GM21717 (cell line): ENCODE measurements around the gene MAPK8IP3.

Source experiments
- ATAC-seq: cut with Tn5 transposase; IDR thresholded peaks from one replicate; pipeline ENCODE4 v1.9.1; 2021; ENCODE audit warnings: mild to moderate bottlenecking, moderate library complexity; ENCODE audit not compliant: unreplicated experiment

MAPK8IP3 gene, protein sequence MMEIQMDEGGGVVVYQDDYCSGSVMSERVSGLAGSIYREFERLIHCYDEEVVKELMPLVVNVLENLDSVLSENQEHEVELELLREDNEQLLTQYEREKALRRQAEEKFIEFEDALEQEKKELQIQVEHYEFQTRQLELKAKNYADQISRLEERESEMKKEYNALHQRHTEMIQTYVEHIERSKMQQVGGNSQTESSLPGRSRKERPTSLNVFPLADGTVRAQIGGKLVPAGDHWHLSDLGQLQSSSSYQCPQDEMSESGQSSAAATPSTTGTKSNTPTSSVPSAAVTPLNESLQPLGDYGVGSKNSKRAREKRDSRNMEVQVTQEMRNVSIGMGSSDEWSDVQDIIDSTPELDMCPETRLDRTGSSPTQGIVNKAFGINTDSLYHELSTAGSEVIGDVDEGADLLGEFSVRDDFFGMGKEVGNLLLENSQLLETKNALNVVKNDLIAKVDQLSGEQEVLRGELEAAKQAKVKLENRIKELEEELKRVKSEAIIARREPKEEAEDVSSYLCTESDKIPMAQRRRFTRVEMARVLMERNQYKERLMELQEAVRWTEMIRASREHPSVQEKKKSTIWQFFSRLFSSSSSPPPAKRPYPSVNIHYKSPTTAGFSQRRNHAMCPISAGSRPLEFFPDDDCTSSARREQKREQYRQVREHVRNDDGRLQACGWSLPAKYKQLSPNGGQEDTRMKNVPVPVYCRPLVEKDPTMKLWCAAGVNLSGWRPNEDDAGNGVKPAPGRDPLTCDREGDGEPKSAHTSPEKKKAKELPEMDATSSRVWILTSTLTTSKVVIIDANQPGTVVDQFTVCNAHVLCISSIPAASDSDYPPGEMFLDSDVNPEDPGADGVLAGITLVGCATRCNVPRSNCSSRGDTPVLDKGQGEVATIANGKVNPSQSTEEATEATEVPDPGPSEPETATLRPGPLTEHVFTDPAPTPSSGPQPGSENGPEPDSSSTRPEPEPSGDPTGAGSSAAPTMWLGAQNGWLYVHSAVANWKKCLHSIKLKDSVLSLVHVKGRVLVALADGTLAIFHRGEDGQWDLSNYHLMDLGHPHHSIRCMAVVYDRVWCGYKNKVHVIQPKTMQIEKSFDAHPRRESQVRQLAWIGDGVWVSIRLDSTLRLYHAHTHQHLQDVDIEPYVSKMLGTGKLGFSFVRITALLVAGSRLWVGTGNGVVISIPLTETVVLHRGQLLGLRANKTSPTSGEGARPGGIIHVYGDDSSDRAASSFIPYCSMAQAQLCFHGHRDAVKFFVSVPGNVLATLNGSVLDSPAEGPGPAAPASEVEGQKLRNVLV (N-terminal part only)

DNA sequence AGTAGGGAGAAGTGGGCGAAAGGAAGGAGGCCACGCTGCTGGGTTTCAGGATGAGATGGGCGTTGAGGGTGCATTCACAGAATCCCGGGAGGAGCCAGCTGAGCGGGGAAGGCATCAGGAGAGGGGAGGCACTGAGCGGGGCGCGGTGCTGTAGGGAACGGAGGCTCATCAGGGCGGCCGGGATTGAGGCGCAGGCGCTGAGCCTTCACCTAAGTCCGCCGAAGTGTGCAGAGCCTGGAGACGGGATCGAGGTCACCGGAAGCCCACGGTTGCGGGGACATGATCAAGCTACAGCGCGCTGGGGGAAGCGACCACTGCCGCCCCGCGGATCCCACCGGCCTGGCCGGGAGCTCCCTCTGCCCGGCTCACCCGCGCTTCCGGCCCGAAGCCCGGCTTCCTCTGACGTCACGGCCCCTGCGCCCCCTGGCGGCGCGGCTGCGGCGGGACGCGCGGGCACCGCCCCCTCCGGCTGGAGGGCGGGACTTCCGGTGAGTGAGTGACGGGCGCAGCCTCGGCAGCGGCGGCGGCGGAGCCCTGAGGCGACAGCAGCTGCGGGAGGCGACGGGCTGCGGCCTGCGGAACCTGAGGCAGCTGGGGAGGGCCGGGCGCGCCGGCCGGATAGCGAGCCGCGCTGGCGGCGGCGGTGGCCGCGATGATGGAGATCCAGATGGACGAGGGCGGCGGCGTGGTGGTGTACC is at the start of gene MAPK8IP3:
MAPK8IP3 (plus strand) TSS at position 508 of the 698 bp plus-strand sequence; CDS start at position 653, 145 bp downstream.
- peak; percentile 63 for ATAC-seq

DNA sequence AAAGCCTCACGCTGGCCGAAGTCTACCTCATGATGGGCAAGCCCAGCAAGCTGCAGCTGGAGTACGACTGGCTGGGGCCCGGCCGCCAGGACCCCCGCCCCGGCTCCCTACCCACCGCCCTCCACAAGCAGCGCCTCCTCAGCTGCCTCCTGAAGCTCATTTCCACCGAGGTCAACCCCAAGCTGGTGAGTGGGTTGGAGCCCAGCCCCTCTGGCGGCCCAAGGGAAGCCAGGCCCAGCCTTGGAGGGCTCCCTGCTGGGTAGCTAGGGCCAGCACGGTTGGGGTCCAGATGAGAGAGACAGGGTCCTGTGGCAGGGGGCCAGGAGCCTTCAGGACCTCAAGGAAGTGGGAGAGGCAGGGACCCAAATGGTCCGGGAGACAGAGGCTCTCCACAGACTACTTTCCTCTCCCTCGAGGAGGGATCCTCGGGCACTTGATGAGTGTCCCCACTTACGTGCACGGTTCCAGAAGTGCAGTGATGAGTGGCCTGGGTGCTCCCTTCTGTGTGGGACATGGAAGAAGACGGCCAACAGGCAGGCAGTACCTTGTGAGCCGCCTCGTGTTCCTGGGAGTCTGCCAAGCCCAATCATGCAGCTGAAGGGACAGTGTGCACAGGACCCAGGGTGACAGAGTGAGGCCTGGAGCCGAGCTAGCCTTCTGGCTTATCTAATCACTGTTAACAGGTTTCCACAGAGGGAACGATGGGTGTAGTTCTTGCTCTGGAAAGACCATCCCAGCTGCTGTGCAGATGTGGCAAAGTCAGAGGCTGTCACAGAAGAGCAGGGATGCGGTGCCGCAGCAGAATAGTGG is 49.0 kb upstream of the MAPK8IP3 start:
- ATAC-seq = no peak

DNA sequence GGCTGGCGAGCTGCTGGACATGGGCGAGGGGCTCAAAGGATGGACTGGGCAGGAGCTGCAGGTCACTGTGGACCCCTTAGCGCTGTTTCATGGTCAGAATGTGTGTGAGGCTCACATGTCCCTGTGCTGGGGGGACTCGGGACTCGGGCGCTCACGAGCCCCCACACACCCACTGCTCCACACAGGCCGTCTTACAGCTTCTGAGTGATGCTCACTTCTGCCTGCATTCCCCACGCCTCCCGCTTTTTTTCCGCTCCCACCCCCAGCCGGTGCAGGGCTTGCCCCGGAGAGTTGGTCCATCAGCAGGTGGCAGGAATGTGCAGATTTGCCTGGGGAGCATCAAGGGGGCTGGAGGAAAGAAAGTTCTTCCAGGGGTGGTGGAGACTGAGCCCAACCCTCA is 48.2 kb upstream of the MAPK8IP3 start:
- ATAC-seq = no peak

DNA sequence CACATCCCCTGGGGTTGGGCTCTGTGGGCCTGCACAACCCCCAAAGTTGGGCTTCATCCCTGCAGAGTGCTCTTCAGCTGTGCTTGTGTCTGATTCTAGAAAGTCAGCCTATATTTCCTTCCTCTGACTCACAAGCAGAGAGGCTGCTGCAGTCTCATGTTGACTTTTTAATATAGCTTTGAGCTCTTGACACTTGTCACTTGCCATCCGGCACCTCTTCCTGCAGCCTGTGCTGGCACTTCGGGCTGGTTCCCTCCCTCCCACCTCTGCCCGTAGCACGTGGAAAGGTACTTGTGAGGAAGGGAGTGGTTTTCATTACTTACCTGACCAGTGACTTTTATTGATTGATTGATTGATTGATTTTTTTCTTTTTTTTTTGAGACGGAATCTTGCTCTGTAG is 47.0 kb upstream of the MAPK8IP3 start:
- no peak for ATAC-seq

DNA sequence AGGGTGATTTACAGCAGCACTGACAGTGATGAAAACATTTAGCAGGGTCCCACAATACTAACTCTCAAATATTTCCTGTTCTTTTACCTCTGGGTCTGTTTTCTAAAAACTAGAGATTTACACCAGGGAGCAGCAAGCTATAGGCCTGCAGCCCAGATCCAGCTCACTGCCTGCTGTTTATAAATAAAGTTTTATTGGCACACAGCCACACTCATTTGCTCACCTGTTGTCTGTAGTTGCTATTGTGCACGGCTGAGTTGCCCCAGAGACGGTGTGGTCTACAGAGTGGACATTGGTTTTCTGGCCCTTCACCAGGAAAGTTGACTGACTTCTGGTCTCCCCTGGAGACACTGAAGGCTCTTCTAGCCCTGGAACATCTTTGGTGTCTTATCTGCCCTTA is 44.2 kb upstream of the MAPK8IP3 start:
- ATAC-seq = no peak

DNA sequence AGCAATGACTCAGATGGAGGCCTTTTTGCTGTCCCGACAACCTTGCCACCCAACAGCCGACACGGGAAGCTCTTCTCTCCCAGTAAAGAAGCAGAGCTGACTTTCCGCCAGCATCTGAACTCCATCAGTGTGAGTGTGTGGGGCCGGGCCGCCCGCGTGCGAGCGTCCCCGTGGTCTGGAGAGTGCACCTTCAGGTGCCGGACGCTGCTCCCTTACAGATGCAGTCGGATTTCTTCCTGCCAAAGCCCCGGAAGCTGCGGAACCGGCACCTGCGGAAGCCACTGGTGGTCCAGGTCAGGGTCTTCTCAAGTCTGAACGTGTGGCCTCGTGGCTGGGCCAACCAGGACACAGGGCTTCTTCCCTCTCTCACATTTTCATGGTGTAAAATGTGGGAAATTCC is 43.5 kb upstream of the MAPK8IP3 start:
- no peak for ATAC-seq

DNA sequence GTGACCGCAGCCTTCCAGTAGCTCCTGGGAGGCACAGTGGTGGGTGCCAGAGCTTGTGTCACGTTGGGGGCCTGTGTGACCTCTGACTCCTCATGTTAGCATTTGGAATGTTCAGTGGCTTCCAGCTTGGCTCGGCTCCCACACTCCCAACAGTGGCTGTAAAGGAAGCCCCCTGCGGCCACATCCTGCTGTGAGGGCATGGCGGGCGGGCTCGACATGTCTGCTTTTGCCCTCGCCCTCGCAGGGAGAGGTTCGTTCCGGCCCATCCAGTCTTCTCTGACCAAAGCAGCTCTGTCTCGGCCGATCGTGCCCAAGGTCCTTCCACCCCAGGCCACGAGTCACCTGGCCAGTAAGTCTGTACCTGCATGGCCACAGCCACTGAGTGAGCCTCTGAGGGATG is 40.2 kb upstream of the MAPK8IP3 start:
- ATAC-seq = no peak

DNA sequence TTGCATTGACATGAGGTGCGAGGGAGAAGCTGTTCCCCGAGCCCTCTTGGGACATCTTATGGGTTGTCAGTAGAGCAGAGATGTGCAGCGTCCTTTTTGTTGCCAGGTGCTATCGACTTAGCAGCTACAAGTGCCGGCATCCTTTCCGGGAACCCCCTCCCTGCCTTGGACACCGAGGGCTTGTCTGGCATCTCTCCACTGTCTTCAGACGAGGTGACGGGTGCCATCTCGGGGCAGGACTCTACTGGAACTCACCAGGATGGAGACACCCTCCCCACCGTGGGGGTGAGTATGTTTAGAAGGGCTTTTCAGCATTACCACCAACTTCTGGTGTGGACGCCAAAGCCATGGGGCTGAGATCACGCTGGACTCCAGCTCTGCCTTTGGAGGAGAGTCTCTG is 39.7 kb upstream of the MAPK8IP3 start:
- no peak for ATAC-seq

DNA sequence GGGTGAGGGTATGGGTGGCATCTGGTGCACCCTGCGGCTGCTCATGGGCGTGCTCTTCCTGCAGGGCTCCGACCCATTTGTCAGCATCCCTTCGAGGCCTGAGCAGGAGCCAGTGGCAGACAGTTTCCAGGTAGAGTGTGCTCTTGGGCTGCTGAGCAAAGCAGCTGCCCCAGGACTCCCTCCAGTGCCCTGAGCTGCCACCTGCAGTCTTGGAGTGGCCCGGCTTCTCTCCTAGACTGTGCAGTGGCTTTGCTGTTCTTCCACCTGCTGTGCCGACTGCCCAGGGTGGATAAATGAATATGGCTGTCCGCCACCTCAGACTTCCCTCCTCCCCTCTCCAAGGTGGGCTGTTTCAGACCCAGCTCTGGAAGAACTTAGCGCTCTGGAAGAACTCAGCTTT is 38.7 kb upstream of the MAPK8IP3 start:
- no peak for ATAC-seq

DNA sequence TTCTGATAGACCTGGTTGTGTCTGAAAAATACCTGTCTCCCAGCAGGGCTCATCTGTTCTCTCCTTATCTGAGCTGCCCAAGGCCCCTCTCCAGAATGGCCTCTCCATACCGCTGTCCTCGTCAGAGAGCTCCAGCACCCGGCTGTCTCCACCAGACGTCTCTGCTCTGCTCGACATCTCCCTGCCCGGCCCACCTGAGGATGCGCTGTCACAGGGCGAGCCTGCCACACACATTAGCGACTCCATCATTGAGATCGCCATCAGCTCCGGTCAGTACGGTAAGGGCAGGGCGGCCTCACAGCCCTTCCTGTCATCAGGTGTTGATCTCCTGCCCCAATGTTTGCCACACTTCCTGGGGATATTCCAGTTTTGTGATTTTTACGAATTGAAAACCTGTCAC is 38.1 kb upstream of the MAPK8IP3 start:
- no peak for ATAC-seq

DNA sequence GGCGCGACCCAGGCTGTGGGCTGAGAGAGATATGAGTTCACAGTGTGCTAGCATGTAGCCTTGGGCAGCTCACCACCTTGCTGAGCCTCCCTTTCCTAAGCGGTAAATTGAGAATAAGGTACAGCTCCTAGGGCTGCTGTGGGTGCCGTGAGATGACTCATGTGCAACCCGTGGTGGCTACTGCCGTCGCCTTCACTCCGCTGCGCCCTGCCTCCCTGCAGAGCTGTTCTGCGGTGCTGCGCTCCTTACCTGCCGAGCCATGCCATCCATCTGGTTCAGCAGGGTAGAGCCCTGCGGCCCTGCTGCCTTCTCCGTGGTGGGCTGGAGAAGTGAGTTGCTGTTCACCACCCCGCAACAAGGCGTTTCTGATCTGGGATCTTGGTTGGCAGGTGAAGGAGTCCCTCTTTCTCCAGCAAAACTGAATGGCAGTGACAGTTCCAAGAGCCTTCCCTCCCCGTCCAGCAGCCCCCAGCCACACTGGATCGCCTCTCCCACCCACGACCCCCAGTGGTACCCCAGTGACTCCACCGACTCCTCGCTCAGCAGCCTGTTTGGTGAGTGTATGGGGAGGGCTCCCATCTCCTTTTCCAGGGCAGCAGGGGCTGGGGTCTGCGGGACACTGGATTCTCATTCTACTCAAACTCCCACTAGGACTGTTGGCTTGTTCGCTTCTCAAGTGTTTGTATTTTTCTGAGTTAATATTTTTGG is 37.2 kb upstream of the MAPK8IP3 start:
- ATAC-seq = no peak

DNA sequence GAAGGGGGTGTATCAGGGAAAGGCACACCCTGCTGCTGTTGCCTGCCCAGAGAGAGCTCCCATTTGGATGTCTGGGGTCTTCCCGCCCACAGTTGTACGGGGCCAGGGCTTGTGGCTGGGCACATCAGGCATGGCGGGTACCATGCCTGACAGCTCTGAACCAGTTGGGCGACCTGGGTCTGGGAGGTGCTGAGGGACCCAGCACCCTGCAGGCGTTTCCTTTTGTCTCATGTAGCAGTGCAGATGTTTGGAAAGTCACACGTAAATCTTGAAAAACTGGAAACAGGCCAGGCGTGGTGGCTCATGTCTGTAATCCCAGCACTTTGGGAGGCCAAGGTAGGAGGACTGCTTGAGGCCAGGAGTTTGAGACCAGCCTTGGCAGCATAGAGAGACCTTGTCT is 36.3 kb upstream of the MAPK8IP3 start:
- no peak for ATAC-seq

DNA sequence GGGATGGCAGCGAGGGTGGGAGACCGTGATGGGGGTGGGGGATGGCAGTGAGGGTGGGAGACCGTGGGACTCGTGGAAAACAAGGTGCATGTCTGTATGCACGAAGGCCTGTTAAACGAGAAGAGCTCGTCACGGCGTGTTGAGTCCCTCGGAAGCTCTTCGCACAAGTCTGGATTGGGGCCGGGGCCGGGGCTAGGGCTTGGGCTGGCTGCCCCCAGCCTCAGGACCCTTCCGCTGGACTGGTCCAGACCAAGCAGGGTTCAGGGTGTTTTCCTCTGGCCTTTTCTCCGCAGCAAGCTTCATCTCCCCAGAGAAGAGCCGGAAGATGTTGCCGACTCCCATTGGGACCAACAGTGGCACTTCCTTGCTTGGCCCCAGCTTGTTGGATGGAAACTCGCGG is 35.6 kb upstream of the MAPK8IP3 start:
- no peak for ATAC-seq

DNA sequence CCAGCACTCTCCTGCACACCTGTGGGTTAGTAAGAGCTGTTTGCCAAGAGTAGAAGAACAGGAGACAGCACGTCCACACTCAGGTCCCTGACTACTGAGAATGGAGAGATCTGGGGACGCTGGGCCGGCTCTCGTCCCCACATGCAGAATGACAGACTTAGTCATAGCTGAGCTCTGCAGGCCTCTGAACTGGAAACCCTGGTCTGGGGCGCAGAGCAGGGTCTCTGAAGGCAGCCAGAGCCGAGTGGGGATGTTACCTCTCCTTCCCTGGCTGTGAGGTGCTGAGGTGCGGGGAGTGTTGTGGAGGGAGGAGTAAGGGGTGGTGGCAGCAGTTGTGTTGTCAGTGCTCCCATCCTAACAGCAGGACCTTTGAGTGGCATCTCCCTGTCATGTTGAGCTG is 35.1 kb upstream of the MAPK8IP3 start:
- no peak for ATAC-seq

DNA sequence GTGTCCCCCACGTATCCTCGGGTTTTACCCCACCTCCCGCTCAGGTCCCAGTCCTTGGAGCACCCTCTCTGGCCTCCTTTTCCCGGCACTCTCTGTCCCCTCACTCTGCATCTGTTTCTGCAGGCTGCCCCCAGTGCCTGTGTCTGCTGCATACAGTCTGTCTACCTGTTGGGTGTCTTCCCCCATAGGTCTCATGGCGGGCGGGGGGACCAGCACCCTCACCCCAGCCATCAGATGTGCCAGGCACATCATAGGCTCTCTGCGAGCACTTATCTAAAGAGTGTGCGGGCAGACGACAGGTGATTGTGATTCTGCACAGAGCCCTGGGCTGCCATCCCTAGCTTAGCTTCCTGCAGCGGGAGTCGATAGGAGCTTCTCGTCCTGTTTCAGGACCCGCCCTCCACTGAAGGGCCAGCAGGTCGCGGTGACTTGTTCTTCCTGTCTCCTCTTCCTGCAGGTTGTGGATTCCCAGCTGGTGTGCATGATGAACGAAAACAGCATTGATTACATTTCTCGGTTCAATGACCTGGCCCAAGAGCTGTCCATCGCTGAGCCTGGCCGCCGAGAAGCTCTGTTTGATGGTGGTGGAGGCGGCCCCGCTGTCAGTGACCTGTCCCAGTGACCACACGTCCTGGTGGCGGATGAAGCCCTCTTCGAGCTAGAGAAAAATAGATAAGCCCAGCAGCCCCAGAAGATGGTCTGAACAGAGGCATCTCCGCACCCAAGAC is 32.4 kb upstream of the MAPK8IP3 start:
- no peak for ATAC-seq

DNA sequence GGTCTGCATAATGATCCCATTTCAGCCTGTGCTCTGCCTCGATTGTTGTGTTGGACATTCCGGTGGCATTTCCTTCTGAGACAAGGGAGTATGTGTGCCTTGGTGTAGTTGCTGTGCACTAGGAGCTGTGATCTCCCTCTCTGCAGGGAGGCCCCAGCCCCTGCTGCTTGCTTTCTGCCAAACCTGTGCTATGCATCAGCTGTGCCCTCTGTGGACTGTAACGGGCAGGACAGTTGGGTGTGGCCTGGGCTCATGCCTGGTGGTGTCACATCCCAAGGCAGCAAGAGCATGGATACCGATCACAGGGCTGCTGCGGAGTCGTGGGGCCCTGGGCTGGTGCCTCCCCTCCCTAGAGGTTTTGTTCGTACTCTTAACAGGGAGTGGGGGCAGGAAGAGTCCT is 31.7 kb upstream of the MAPK8IP3 start:
- ATAC-seq = no peak

DNA sequence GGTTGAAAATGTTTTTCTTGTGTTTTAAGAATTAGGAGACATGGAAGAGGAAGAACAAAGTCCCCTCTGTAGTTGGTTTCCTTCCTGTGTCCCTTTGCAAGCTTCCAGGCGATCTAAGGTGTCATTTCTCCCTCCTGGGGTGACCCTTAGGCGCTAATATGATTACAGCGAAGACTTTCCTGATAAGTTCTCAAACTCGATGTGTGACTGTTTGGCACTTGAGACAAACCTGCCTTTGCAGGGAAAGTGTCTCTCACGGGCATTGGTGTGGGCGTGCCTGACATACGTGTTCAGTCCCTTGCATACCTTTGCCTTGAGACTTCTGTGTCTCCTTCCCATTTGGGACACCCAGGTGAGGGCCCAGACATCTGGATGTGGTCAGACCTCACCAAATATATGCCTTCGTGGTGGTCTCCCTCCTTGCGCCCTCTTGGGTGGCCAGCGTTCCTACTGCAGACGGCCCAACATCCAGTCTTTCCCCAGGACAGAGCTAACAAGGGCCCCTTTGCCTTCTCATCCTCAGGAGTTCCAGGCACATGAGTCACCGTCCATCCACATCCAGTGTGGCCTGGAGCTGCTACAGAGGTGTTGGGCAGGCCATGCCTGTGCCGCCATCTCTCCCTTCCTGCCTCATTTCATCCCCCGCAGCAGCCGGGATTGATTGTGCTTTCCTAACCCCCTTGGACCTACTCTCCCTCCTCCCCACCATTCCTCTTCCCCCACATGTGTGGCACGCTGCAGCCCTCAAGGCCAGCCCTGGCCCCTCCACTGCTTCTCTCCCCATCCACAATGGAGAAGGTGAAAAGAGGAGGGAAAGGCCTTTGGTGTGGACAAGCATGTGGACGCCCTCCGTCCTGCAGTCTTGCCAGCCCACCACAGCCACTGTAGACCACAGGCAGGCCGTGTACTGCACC is 31.0 kb upstream of the MAPK8IP3 start:
- ATAC-seq = no peak
